GM21423 (cell line): ENCODE results near the gene PDE4D.

Experiments used
- ATAC-seq: cut with Tn5 transposase; IDR thresholded peaks from one replicate; pipeline ENCODE4 v1.9.1; 2021; ENCODE audit warnings: mild to moderate bottlenecking, moderate library complexity; ENCODE audit not compliant: unreplicated experiment

The PDE4D gene

GRCh38 chr5:59532979-59533729, 360.4 kb downstream of the PDE4D start:
- ATAC-seq = no peak

- no peak for ATAC-seq
Measured at GRCh38 chr5:59529239-59529638, 364.3 kb downstream of the PDE4D start.

GRCh38 chr5:59528202-59528862, 365.2 kb downstream of the PDE4D start:
- ATAC-seq = no peak

- ATAC-seq = no peak
Measured at GRCh38 chr5:59525957-59526356, 367.6 kb downstream of the PDE4D start.

- ATAC-seq = no peak
Measured at GRCh38 chr5:59525311-59525710, 368.2 kb downstream of the PDE4D start.

- ATAC-seq = no peak
Measured at GRCh38 chr5:59522201-59522831, 371.2 kb downstream of the PDE4D start.

- no peak for ATAC-seq
Measured at GRCh38 chr5:59521476-59521875, 372.1 kb downstream of the PDE4D start.

- ATAC-seq = no peak
Measured at GRCh38 chr5:59519338-59519737, 374.2 kb downstream of the PDE4D start.

GRCh38 chr5:59517926-59518585, 375.5 kb downstream of the PDE4D start:
- no peak for ATAC-seq

- no peak for ATAC-seq
Measured at GRCh38 chr5:59516161-59516560, 377.4 kb downstream of the PDE4D start.

GRCh38 chr5:59506285-59506877, 387.1 kb downstream of the PDE4D start:
- ATAC-seq = no peak

GRCh38 chr5:59504043-59504442, 389.5 kb downstream of the PDE4D start:
- ATAC-seq = no peak

GRCh38 chr5:59503220-59503619, 390.3 kb downstream of the PDE4D start:
- no peak for ATAC-seq

GRCh38 chr5:59501316-59501715, 392.2 kb downstream of the PDE4D start:
- no peak for ATAC-seq

- ATAC-seq = no peak
Measured at GRCh38 chr5:59500014-59500413, 393.5 kb downstream of the PDE4D start.

- no peak for ATAC-seq
Measured at GRCh38 chr5:59497207-59497606, 396.3 kb downstream of the PDE4D start.

GRCh38 chr5:59496524-59497134, 396.9 kb downstream of the PDE4D start:
- no peak for ATAC-seq

GRCh38 chr5:59491945-59492344, 401.6 kb downstream of the PDE4D start:
- ATAC-seq = no peak

GRCh38 chr5:59489551-59489950, 404.0 kb downstream of the PDE4D start:
- ATAC-seq = no peak
